ENCODE results near the gene PLEKHG4B.

GRCh38 chr5:167982-168660, 76.2 kb downstream of the PLEKHG4B start:
- TF ChIP-seq, protein P1, sequence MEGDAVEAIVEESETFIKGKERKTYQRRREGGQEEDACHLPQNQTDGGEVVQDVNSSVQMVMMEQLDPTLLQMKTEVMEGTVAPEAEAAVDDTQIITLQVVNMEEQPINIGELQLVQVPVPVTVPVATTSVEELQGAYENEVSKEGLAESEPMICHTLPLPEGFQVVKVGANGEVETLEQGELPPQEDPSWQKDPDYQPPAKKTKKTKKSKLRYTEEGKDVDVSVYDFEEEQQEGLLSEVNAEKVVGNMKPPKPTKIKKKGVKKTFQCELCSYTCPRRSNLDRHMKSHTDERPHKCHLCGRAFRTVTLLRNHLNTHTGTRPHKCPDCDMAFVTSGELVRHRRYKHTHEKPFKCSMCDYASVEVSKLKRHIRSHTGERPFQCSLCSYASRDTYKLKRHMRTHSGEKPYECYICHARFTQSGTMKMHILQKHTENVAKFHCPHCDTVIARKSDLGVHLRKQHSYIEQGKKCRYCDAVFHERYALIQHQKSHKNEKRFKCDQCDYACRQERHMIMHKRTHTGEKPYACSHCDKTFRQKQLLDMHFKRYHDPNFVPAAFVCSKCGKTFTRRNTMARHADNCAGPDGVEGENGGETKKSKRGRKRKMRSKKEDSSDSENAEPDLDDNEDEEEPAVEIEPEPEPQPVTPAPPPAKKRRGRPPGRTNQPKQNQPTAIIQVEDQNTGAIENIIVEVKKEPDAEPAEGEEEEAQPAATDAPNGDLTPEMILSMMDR (IDR thresholded peaks at IDR 0.05; ENCODE audit: insufficient read depth, low read length, poor library complexity, severe bottlenecking), result no peak
- no peak for TF ChIP-seq EZH2phosphoT487 (conservative IDR thresholded peaks at IDR 0.05; ENCODE audit: low read length)
